SIG-M5 treated with dmso at 0.1 percent for 504 hours (cell line): ENCODE results near the gene NPIPB13.
"Not testable (repeated sequence)": the region's sequence is repeated elsewhere in the genome, so short reads cannot be mapped to it uniquely, and the experiment has no call there.

ENCODE experiments used
- DNase-seq: peaks from one replicate; lab custom pipeline; 2025; ENCODE audit not compliant: unreplicated experiment; lab: John Stamatoyannopoulos, UW

NPIPB13 gene

DNA sequence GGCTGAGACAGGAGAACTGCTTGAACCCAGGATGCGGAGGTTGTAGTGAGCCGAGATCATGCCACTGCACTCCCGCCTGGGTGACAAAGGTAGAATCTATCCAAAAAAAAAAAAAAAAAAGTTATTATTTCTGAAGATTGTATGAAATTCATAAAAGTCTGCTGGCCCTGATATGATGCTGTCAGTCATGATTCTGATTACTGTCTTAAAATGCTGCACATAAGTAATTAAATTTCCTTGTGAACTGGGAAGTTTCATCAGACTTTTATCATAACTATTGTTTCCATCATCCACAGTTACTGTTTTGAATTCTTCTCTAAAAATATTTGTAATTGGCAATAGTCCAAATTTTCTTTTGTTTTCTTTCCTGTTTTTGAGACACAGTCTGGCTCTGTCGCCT, at the start of gene NPIPB13:
NPIPB13 (minus strand) TSS at position 101 of the 400 bp plus-strand sequence. CDS start 2,906 bp downstream, outside the sequence.
- DNase-seq: not testable (repeated sequence)

DNA sequence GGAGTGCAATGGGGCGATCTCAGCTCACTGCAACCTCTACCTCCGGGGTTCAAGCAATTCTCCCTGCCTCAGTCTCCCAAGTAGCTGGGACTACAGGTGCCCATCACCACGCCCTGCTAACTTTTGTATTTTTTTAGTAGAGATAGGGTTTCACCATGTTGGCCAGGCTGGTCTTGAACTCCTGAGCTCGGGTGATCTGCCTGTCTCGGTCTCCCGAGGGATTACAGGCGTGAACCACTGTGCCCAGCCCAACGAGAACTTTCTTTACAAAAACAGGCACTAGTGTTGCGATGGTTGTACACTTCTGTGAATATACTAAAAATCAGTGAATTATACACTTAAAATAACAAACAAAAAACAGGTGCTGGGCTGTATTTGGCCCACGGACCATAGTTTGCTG, 34.1 kb upstream of the NPIPB13 start:
- DNase-seq: not testable (repeated sequence)

DNA sequence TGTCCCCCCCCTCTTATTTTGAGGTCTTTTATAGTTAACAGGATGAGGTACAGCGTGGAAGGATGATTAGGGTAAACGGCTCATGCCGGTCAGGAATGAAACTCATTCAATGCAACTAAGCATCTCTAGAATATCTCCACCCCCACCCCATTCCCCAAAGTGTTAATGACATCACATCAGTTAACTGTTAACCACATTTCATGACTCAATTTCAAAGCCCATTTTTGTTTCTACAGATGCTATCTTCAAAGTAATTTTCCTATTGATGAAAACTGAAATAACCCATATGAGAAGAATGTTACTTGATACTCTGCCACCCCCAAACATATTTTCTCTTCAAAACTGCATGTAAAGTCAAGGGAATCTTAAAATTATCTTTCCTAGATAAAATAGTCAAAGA, 30.2 kb upstream of the NPIPB13 start:
- not testable (repeated sequence) for DNase-seq

- not testable (repeated sequence) for DNase-seq
Observed at GRCh38 chr16:30217082-30217481, 31.2 kb downstream of the NPIPB13 start.

DNA sequence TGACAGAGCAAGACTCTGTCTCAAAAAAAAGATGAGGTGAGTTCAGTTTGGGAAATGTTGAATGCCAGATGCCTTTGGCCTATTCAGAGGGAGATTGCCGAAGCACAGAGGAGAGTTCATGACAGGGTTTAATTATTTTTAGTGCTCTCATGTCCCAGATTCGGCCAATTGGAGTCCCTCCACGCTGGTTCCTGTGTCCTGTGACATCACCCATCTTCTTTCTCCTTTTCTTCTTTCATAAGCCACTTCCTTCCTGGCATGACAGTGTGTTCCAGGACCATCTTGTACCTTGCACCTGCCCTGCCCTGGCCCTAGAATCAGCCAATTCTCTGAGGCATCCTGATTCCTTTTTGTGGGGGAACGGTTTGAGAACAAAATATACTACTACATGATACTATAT, 36.9 kb downstream of the NPIPB13 start:
- not testable (repeated sequence) for DNase-seq

DNA sequence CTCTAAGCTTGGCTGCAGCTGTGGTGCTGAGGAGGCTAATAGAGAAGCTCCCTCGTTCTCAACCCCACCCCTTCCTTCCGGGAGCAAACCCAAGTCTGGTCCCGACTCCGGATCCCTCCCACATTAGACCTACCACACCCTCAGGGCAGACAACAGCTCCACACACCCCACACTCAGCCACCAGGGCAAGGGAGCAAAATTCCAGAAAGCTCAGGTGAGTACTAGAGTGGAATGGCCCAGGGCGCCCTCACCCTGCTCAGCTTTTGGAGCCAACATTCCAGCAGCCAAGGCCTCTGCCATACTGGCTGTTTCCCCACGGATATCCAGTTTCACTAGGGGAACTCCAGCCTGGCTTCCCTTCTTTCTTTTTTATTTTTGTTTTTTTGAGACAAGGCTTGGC, 39.2 kb downstream of the NPIPB13 start:
- DNase-seq: not testable (repeated sequence)

DNA sequence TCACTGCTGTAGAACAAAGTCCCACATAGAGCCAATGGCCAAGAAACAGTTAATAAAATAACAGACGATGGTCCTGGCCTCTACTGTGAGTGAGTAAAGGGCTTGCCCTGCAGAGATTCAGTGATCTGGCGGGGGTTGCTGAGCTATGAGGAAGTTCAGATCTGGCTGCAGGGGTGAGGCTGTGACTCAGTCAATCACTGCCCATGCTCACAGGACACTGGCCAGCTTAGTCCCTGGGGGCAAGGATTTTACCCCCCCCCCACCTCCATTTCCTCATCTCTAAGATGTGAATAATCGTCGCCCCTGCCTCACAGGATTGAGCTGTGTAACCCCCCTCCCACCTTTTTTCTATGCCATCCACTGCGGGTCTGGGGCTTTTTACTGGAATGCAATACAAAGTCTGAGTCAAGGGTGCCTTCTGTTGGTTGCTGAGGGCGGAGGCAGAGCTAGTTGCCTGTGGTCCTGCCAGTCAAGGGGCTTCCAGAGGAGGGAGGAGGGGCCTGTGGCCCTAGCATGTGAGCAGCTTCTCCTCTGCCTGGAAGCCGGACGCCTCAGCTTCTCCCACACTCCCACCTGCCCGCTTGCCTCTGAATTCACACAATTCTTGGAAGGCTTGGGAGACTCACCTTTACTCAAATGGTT, 41.1 kb downstream of the NPIPB13 start:
- DNase-seq: not testable (repeated sequence)

DNA sequence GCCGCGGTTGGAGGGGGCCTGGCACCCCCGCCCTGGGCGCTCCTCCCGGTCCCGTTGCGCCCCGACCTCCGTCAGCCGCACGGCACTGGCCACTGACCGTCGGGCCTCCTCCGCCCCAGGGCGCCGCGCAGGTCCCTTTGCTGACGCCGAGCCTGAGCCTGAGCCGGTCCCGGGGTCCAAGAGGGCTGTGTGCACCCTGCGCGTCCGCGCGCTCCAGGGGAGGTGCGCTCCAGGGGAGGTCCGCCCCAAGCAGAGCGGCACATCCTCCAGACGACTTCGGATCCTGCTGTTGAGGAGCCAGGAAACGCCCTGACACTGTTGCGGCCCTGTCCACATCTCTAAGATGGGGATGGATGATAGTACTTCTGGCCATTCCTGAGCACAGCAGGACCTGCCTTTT, 42.0 kb downstream of the NPIPB13 start:
- DNase-seq: not testable (repeated sequence)

GRCh38 chr16:30205541-30206236, 42.6 kb downstream of the NPIPB13 start:
- not testable (repeated sequence) for DNase-seq

DNA sequence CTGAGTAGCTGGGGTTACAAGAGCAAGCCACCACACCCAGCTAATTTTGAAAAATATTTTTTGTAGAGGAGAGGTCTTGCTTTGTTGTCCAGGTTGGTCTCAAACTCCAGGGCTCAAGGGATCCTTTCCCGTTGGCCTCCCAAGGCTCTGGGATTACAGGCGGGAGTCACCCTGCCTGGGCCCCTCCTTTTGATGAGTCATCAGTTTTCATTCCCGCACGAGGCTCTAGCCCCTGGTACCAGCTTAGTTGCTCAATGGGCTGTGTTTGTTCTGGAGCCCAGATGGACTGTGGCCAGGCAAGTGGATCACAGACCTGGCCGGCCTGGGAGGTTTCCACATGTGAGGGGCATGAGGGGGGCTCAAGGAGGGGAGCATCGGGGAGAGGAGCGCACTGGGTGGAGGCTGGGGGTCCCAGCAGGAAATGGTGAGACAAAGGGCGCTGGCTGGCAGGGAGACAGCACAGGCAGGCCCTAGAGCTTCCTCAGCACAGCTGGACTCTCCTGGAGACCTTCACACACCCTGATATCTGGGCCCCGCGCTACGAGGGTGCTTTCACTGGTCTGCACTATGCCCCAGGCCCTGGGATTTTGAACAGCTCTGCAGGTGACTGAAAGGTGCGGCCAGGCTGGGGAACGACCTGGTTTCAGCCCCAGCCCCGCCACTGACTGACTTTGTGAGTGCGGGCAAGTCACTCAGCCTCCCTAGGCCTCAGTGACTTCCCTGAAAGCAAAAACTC, 48.5 kb downstream of the NPIPB13 start:
- DNase-seq: not testable (repeated sequence)

DNA sequence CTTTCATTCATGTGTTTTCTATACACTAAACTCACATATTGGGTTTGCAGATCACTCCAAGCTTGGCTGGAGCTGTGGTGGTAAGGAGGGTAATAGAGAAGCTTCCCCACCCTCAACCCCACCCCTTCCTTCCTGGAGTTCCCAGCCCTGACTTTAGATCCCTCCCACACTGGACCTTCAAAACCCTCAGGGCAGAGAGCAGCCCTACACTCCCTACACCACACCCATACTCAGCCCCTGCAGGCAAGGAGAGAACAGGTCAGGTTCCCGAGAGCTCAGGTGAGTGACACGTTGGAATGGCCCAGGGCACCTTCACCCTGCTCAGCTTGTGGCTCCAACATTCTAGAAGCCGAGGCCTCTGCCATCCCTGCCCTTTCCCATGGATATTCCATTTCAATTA, 49.2 kb downstream of the NPIPB13 start, which contains the start of gene SULT1A3:
SULT1A3 (plus strand) TSS at position 207 of the 400 bp plus-strand sequence. CDS start 1,474 bp downstream, outside the sequence.
- not testable (repeated sequence) for DNase-seq
